GM12878 (cell line): ENCODE measurements around the gene BMAL1. TPM values are rescaled to one million over a fixed set of nuclear protein-coding genes. Genes with fewer than 3 reads are reported as not detected.

ENCODE experiments used
- ATAC-seq: fragments of 200-7000 bp; cut with Tn5 transposase; 3 replicates; pipeline ENCODE4 v1.9.1; 2020; ENCODE audit warnings: mild to moderate bottlenecking, moderate library complexity
- BruUV-seq: library from RNA; stranded (reverse); fragments of 400-500 nt; replicated peaks from 2 replicates; lab custom pipeline; 2021; lab: Mats Ljungman, UMichigan
- CTCF ChIA-PET: fragments of 300-600 bp; sonication (Branson Sonifier 250); formaldehyde crosslinking; extraction: SDS; loops from one replicate; lab custom pipeline; 2021; ENCODE audit warnings: inconsistent platforms; lab: Yijun Ruan, JAX
- POLR2A ChIA-PET: fragments of 350-600 bp; formaldehyde crosslinking; extraction: SDS; loops from one replicate; lab custom pipeline; 2021; ENCODE audit warnings: inconsistent platforms; lab: Charles Lee
- RAD21 ChIA-PET: fragments of 300-600 bp; sonication (Branson Sonifier 250); formaldehyde crosslinking; loops from one replicate; lab custom pipeline; 2023; ENCODE audit warnings: antibody characterized with exemption; ENCODE audit not compliant: unreplicated experiment; lab: Charles Lee
- SMC1A ChIA-PET: fragments of 300-600 bp; sonication (Branson Sonifier 250); formaldehyde crosslinking; loops from one replicate; lab custom pipeline; 2023; ENCODE audit not compliant: unreplicated experiment, uncharacterized antibody; lab: Charles Lee
- DNase-seq: peaks from one replicate; pipeline ENCODE4 v3.0.0-alpha.2; 2011; ENCODE audit warnings: low read depth, low spot score
- FAIRE-seq: peaks from 3 replicates; lab custom pipeline; 2011; peaks lifted over from hg19 to GRCh38; lab: Jason Lieb, UNC
- H2AFZ ChIP-seq: 2 replicates; pipeline ENCODE4 v1.6.0; 2011; ENCODE audit warnings: low read depth, low read length, control low read depth; ENCODE audit not compliant: control insufficient read depth
- H3K27ac ChIP-seq: 2 replicates; pipeline ENCODE4 v1.5.1; 2011; ENCODE audit warnings: control low read depth; ENCODE audit not compliant: control insufficient read depth, insufficient read depth
- H3K27me3 ChIP-seq, 2 experiments: replicated peaks in 1 of 2; 2 replicates each; pipeline versions ENCODE4 v1.6.0 to v1.6.1; 2011; ENCODE audit warnings: low read length in 1 of 2; ENCODE audit not compliant: control insufficient read depth in 2 of 2, insufficient read depth in 2 of 2
- H3K36me3 ChIP-seq, 2 experiments: 2 replicates each; pipeline ENCODE4 v1.5.1; 2011; ENCODE audit warnings: low read length in 1 of 2; ENCODE audit not compliant: control insufficient read depth in 2 of 2, insufficient read depth in 2 of 2
- H3K4me1 ChIP-seq: 2 replicates; pipeline ENCODE4 v1.6.1; 2011; ENCODE audit warnings: mild to moderate bottlenecking, low read length, moderate library complexity, mixed read lengths; ENCODE audit not compliant: control insufficient read depth, insufficient read depth
- H3K4me2 ChIP-seq: 2 replicates; pipeline ENCODE4 v1.6.0; 2011; ENCODE audit warnings: control low read depth; ENCODE audit not compliant: control insufficient read depth, insufficient read depth
- H3K4me3 ChIP-seq: fragments of 200-600 bp; sonication (generic); 2 replicates; pipeline ENCODE4 v1.5.1; 2016
- H3K79me2 ChIP-seq: 2 replicates; pipeline ENCODE4 v1.6.0; 2011; ENCODE audit warnings: low read length; ENCODE audit not compliant: control insufficient read depth, insufficient read depth
- H3K9ac ChIP-seq: 2 replicates; pipeline ENCODE4 v1.8.0; 2011; ENCODE audit warnings: low read length, control low read depth, mixed read lengths; ENCODE audit not compliant: control insufficient read depth, insufficient read depth
- H3K9me3 ChIP-seq: replicated peaks from 3 replicates; pipeline ENCODE4 v1.5.1; 2011; ENCODE audit warnings: mild to moderate bottlenecking, low read length; ENCODE audit not compliant: control insufficient read depth, insufficient read depth
- H4K20me1 ChIP-seq: 2 replicates; pipeline ENCODE4 v1.6.0; 2011; ENCODE audit not compliant: control insufficient read depth, insufficient read depth
- BMI1 ChIP-seq: fragments of 450-650 bp; IDR thresholded peaks from 2 replicates; pipeline ENCODE4 v1.6.1; 2016; ENCODE audit warnings: mild to moderate bottlenecking, moderate library complexity, borderline replicate concordance
- BRCA1 ChIP-seq: IDR thresholded peaks from 2 replicates; pipeline ENCODE4 v1.6.1; 2011; ENCODE audit warnings: low read depth, low read length, improper control_type of control experiment
- DPF2 ChIP-seq: fragments of 450-650 bp; IDR thresholded peaks from 2 replicates; pipeline ENCODE4 v1.6.1; 2017; ENCODE audit warnings: mild to moderate bottlenecking
- FOS ChIP-seq: IDR thresholded peaks from 3 replicates; pipeline ENCODE4 v1.6.1; 2011; ENCODE audit warnings: borderline replicate concordance; ENCODE audit not compliant: insufficient read length; ENCODE audit errors: extremely low read depth
- FOXK2 ChIP-seq: fragments of 450-650 bp; IDR thresholded peaks from 2 replicates; pipeline ENCODE4 v1.6.1; 2017; ENCODE audit warnings: mild to moderate bottlenecking, moderate library complexity
- GATAD2B ChIP-seq: fragments of 450-650 bp; conservative IDR thresholded peaks from 2 replicates; pipeline ENCODE4 v1.6.1; 2017; ENCODE audit warnings: low read depth, mild to moderate bottlenecking, moderate library complexity
- IKZF1 ChIP-seq: fragments of 450-650 bp; conservative IDR thresholded peaks from 2 replicates; pipeline ENCODE4 v1.6.1; 2017; ENCODE audit warnings: antibody characterized with exemption, mild to moderate bottlenecking
- MEF2A ChIP-seq: IDR thresholded peaks from 2 replicates; pipeline ENCODE4 v1.6.1; 2011; ENCODE audit warnings: low read depth, mild to moderate bottlenecking, low read length, moderate library complexity; ENCODE audit not compliant: insufficient read depth
- MYC ChIP-seq: IDR thresholded peaks from 2 replicates; pipeline ENCODE4 v1.6.1; 2011; ENCODE audit warnings: mild to moderate bottlenecking, low read length, moderate library complexity, inconsistent platforms; ENCODE audit not compliant: insufficient read depth, insufficient replicate concordance, insufficient read length, severe bottlenecking
- NRF1 ChIP-seq: conservative IDR thresholded peaks from 2 replicates; pipeline ENCODE4 v1.6.1; 2011; ENCODE audit warnings: mild to moderate bottlenecking, low read depth, low read length, improper control_type of control experiment
- RUNX3 ChIP-seq: IDR thresholded peaks from 2 replicates; pipeline ENCODE4 v1.6.1; 2012; ENCODE audit warnings: low read length, inconsistent platforms
- SMAD5 ChIP-seq: IDR thresholded peaks from 2 replicates; pipeline ENCODE4 v1.6.1; 2016; ENCODE audit warnings: antibody characterized with exemption, low read depth
- SPI1 ChIP-seq: IDR thresholded peaks from 2 replicates; pipeline ENCODE4 v1.6.1; 2011; ENCODE audit warnings: low read depth, mild to moderate bottlenecking, low read length, moderate library complexity, borderline replicate concordance; ENCODE audit not compliant: insufficient read depth
- TBL1XR1 ChIP-seq: IDR thresholded peaks from 2 replicates; pipeline ENCODE4 v1.6.1; 2012; ENCODE audit warnings: low read depth, low read length, improper control_type of control experiment
- TCF12 ChIP-seq: IDR thresholded peaks from 2 replicates; pipeline ENCODE4 v1.6.1; 2011; ENCODE audit warnings: low read depth, mild to moderate bottlenecking, low read length
- ZBTB33 ChIP-seq: fragments of 450-650 bp; IDR thresholded peaks from 2 replicates; pipeline ENCODE4 v1.6.1; 2017; ENCODE audit warnings: mild to moderate bottlenecking
- ZNF622 ChIP-seq: fragments of 450-650 bp; IDR thresholded peaks from 2 replicates; pipeline ENCODE4 v1.6.1; 2017; ENCODE audit warnings: mild to moderate bottlenecking, inconsistent platforms
- WGBS: methylation state at CpG from one replicate; pipeline ENCODE4 v1.1.6; 2016; ENCODE audit warnings: low lambda C conversion rate; ENCODE audit not compliant: insufficient replicate concordance, insufficient coverage; ENCODE audit errors: missing lambda C conversion rate; 5-methylcytosine and 5-hydroxymethylcytosine counted together
- in situ Hi-C: fragments of 300-500 bp; cut with MboI; formaldehyde crosslinking; loops from 9 replicates; pipeline ENCODE4 v1.14.3; 2018; ENCODE audit warnings: mixed read lengths
- intact Hi-C: fragments of 100-400 bp; cut with micrococcal nuclease; formaldehyde crosslinking; loops from one replicate; pipeline ENCODE4 v1.14.2; 2022; ENCODE audit not compliant: unreplicated experiment
- polyA plus RNA-seq, 11 experiments: library from polyadenylated mRNA; depleted of rRNA in 4 of 11; unstranded in 6 of 11; stranded (reverse) in 5 of 11; fragments of >200 nt; fragmentation: Nextera tagmentation in 4 of 11; fragmentation: Illumina TruSeq in 1 of 11; extraction: Ambion mirVana in 4 of 11; extraction: Trizol in 1 of 11; gene quantifications; 1 replicate in 1 of 11; 2 replicates in 10 of 11; pipeline versions ENCODE4 v1.2.1 to v1.2.3, GENCODE V29; 2011 to 2016; ENCODE audit warnings: inconsistent platforms in 2 of 11, missing spikeins in 2 of 11, low read depth in 1 of 11
- total RNA-seq, 4 experiments: library from RNA; depleted of rRNA in 3 of 4; stranded (reverse); fragments of >200 nt in 3 of 4; fragmentation: Illumina TruSeq in 1 of 4; extraction: Trizol in 1 of 4; gene quantifications; 2 replicates each; pipeline versions ENCODE4 v1.2.1 to v1.2.3, GENCODE V29; 2013 to 2021
- TF ChIP-seq, protein P1 (sequence below), 3 experiments: IDR thresholded peaks in 2 of 3; conservative IDR thresholded peaks in 1 of 3; 2 replicates each; pipeline ENCODE4 v1.5.1; 2011; ENCODE audit warnings: low read depth in 3 of 3, low read length in 3 of 3, mild to moderate bottlenecking in 3 of 3, control low read depth in 2 of 3, moderate library complexity in 2 of 3, inconsistent platforms in 1 of 3, mixed read lengths in 1 of 3; ENCODE audit not compliant: control insufficient read depth in 2 of 3, insufficient read depth in 1 of 3; ENCODE audit errors: extremely low read depth in 1 of 3
- TF ChIP-seq, protein P2 (sequence below): fragments of 450-650 bp; IDR thresholded peaks from 2 replicates; pipeline ENCODE4 v1.6.1; 2014; ENCODE audit warnings: mild to moderate bottlenecking

BMAL1 gene
- total and polyA plus RNA-seq, 10 of the 15 experiments (the other 5 are each of a cell fraction or from before 2014, with no cell fraction given): 3.5 to 40.6 (median 13.6) TPM

DNA sequence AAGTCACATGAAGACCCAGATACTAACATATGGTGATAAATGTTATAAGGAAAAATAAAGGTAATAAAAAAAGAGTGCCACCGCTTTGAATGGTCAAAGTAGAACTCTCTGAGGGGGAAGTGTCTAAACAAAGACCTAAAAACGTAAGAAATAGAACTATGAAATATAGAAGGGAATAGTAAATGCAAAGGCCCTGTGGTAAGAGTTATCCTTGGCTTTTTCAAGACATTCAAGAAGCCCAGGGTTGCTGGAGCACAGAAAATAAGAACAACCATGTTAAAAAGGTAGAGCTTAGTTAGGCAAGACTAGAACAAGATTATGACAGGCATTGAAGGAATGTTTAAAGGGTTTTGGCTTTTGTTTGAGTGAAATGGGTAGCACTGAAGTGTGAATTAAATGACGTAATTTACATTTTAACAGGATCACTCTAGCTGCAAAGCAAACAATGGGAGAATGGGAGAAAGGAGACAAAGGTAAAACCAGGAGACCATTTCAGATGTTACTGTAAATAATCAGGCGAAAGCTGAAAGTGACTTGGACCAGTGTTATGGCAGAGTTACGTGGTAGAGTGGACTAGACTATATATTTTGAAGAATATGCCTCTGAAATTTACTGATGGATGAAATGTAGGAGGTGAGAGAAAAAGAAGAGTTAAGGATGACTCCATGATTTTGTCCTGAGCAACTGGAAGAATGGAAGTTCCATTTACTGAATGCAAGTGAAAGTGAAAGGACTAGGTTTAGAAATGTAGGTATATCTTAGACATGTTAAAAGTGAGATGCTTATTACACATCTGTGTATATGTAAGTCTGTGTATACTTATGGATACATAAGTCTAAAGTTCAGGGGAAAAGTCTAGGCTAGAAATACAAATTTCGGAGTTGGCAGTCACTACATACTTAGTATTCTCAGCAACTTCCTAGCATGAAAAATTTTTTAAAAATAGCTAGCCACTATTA, 156.9 kb downstream of the BMAL1 start:
- intact Hi-C loops (no loop called here), in situ Hi-C loops (no loop called here)
- 91% methylated on average over 6 of the region's 6 CpGs for WGBS
- Histone ChIP-seq H3K4me2 (no peak overlapping the region), H3K4me1 (no peaks in the 10 kb centered on the region), H3K4me3 (no peak overlapping the region), H3K27me3 (no peaks in the 10 kb centered on the region), H3K9me3 (no peaks in the 10 kb centered on the region; the same call in none of the 3 replicates), H3K36me3 (no peaks in the 10 kb centered on the region), H3K9ac (no peak overlapping the region), H2AFZ (no peak overlapping the region), H3K79me2 (no peaks in the 10 kb centered on the region; the same call in 1 of the 2 replicates), H4K20me1 (no peaks in the 10 kb centered on the region), H3K27ac (no peak overlapping the region)
- ChIA-PET RAD21 (no interaction called here), POLR2A (no interaction called here), CTCF (no interaction called here), SMC1A (no interaction called here)
- FAIRE-seq (no peak), DNase-seq (no peak), ATAC-seq (peak; percentile 56)
- no TSS peak for BruUV-seq
- TF ChIP-seq ZBTB33: no peak
- TF ChIP-seq ZNF622: no peak
- no peak for TF ChIP-seq BMI1
- TF ChIP-seq, protein P1, sequence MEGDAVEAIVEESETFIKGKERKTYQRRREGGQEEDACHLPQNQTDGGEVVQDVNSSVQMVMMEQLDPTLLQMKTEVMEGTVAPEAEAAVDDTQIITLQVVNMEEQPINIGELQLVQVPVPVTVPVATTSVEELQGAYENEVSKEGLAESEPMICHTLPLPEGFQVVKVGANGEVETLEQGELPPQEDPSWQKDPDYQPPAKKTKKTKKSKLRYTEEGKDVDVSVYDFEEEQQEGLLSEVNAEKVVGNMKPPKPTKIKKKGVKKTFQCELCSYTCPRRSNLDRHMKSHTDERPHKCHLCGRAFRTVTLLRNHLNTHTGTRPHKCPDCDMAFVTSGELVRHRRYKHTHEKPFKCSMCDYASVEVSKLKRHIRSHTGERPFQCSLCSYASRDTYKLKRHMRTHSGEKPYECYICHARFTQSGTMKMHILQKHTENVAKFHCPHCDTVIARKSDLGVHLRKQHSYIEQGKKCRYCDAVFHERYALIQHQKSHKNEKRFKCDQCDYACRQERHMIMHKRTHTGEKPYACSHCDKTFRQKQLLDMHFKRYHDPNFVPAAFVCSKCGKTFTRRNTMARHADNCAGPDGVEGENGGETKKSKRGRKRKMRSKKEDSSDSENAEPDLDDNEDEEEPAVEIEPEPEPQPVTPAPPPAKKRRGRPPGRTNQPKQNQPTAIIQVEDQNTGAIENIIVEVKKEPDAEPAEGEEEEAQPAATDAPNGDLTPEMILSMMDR (IDR thresholded peaks at IDR 0.05 in 2 of 3, conservative IDR thresholded peaks at IDR 0.05 in 1 of 3; ENCODE audit: control insufficient read depth in 2 of 3, extremely low read depth in 1 of 3, insufficient read depth in 1 of 3, low read depth in 3 of 3, low read length in 3 of 3): no peak
- no peak for TF ChIP-seq IKZF1
- no peak for TF ChIP-seq FOXK2
- no peak for TF ChIP-seq DPF2
- TF ChIP-seq MEF2A: no peak
- TF ChIP-seq SMAD5: no peak
- no peak for TF ChIP-seq SPI1
- TF ChIP-seq FOS: no peak
- TF ChIP-seq BRCA1: no peak
- no peak for TF ChIP-seq TCF12
- TF ChIP-seq, protein P2, sequence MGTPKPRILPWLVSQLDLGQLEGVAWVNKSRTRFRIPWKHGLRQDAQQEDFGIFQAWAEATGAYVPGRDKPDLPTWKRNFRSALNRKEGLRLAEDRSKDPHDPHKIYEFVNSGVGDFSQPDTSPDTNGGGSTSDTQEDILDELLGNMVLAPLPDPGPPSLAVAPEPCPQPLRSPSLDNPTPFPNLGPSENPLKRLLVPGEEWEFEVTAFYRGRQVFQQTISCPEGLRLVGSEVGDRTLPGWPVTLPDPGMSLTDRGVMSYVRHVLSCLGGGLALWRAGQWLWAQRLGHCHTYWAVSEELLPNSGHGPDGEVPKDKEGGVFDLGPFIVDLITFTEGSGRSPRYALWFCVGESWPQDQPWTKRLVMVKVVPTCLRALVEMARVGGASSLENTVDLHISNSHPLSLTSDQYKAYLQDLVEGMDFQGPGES: no peak
- TF ChIP-seq RUNX3: no peak
- TF ChIP-seq GATAD2B: no peak
- no peak for TF ChIP-seq NRF1
- TF ChIP-seq TBL1XR1: no peak
- no peak for TF ChIP-seq MYC
